ENCODE data around the gene C1orf116. TPM values are rescaled to one million over a fixed set of nuclear protein-coding genes. Genes with fewer than 3 reads are reported as not detected.

The C1orf116 gene
- total RNA-seq, 1 donor from 2014 or later, result 0.08 TPM

- Mint-ChIP-seq H3K36me3 (ENCODE audit: low read depth, unreplicated experiment) (no peaks in the 10 kb centered on the region), H3K9me3 (ENCODE audit: unreplicated experiment) (no peaks in the 10 kb centered on the region), H3K27me3 (ENCODE audit: unreplicated experiment) (no peaks in the 10 kb centered on the region), H3K4me1 (ENCODE audit: unreplicated experiment) (peaks cover 12% of the 10 kb centered on the region), H3K27ac (ENCODE audit: unreplicated experiment) (no peak overlapping the region), H3K4me3 (ENCODE audit: unreplicated experiment) (no peak overlapping the region)
- DNase-seq (ENCODE audit: low spot score), result no peak
- no peak for TF ChIP-seq CTCF (IDR thresholded peaks at IDR 0.05; ENCODE audit: unreplicated experiment)
Observed at GRCh38 chr1:207007352-207008033, 25.1 kb downstream of the C1orf116 start.

DNA sequence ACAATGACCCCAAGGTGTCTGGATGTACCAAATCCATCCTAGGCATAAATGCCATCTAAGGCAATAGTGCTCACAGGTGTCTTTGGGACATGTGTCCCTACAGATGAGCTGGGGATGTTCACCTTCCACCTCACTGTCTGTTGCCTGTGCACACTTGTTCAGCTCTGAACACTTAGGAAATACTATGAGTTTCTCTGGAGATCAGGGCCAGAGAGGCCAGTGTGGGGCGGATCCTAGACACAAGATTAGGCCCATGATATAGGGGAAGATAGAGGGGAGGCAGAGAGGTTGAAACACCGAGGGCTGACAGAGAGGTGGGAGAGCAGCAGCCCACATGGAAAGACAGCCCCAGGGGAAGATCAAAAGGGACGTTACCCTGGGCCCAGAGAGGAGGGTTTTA is 25.6 kb downstream of the C1orf116 start:
- no peaks in the 10 kb centered on the region for H3K36me3 Mint-ChIP-seq (ENCODE audit: low read depth, unreplicated experiment)
- no peak overlapping the region for H3K4me3 Mint-ChIP-seq (ENCODE audit: unreplicated experiment)
- H3K27ac Mint-ChIP-seq (ENCODE audit: unreplicated experiment), result no peak overlapping the region
- no peaks in the 10 kb centered on the region for H3K27me3 Mint-ChIP-seq (ENCODE audit: unreplicated experiment)
- H3K9me3 Mint-ChIP-seq (ENCODE audit: unreplicated experiment), result no peaks in the 10 kb centered on the region
- TF ChIP-seq CTCF (IDR thresholded peaks at IDR 0.05; ENCODE audit: unreplicated experiment), result no peak
- H3K4me1 Mint-ChIP-seq (ENCODE audit: unreplicated experiment), result peaks cover 12% of the 10 kb centered on the region
- no peak for DNase-seq (ENCODE audit: low spot score)

- DNase-seq (ENCODE audit: low spot score), result no peak
- no peaks in the 10 kb centered on the region for H3K27me3 Mint-ChIP-seq (ENCODE audit: unreplicated experiment)
- no peaks in the 10 kb centered on the region for H3K36me3 Mint-ChIP-seq (ENCODE audit: low read depth, unreplicated experiment)
- no peak overlapping the region for H3K27ac Mint-ChIP-seq (ENCODE audit: unreplicated experiment)
- H3K9me3 Mint-ChIP-seq (ENCODE audit: unreplicated experiment), result no peaks in the 10 kb centered on the region
- no peak for TF ChIP-seq CTCF (IDR thresholded peaks at IDR 0.05; ENCODE audit: unreplicated experiment)
- H3K4me3 Mint-ChIP-seq (ENCODE audit: unreplicated experiment), result no peak overlapping the region
- H3K4me1 Mint-ChIP-seq (ENCODE audit: unreplicated experiment), result peaks cover 12% of the 10 kb centered on the region
Observed at GRCh38 chr1:207006083-207006482, 26.5 kb downstream of the C1orf116 start.

- Mint-ChIP-seq H3K9me3 (ENCODE audit: unreplicated experiment) (no peaks in the 10 kb centered on the region), H3K27me3 (ENCODE audit: unreplicated experiment) (no peaks in the 10 kb centered on the region), H3K36me3 (ENCODE audit: low read depth, unreplicated experiment) (no peaks in the 10 kb centered on the region), H3K27ac (ENCODE audit: unreplicated experiment) (no peak overlapping the region), H3K4me3 (ENCODE audit: unreplicated experiment) (no peak overlapping the region), H3K4me1 (ENCODE audit: unreplicated experiment) (peaks cover 12% of the 10 kb centered on the region)
- peak; percentile 64 for TF ChIP-seq CTCF (IDR thresholded peaks at IDR 0.05; ENCODE audit: unreplicated experiment)
- peak; percentile 67 for DNase-seq (ENCODE audit: low spot score)
Observed at GRCh38 chr1:207004931-207005830, 27.4 kb downstream of the C1orf116 start.

- Mint-ChIP-seq H3K9me3 (ENCODE audit: unreplicated experiment) (no peaks in the 10 kb centered on the region), H3K27me3 (ENCODE audit: unreplicated experiment) (no peaks in the 10 kb centered on the region)
- DNase-seq (ENCODE audit: low spot score), result no peak
Observed at GRCh38 chr1:207003210-207003609, 29.3 kb downstream of the C1orf116 start.

More at GRCh38 chr1:207003210-207003609, 29.3 kb downstream of the C1orf116 start:
- TF ChIP-seq CTCF (IDR thresholded peaks at IDR 0.05; ENCODE audit: unreplicated experiment), result no peak
- H3K36me3 Mint-ChIP-seq (ENCODE audit: low read depth, unreplicated experiment), result no peaks in the 10 kb centered on the region
- no peak overlapping the region for H3K4me3 Mint-ChIP-seq (ENCODE audit: unreplicated experiment)
- peaks cover 4% of the 10 kb centered on the region for H3K4me1 Mint-ChIP-seq (ENCODE audit: unreplicated experiment)
- H3K27ac Mint-ChIP-seq (ENCODE audit: unreplicated experiment), result no peak overlapping the region
